Activated CD8-positive, alpha-beta memory T cell treated with anti-CD3 and anti-CD28 coated beads for 1 hour (primary cell): ENCODE data around the gene RLIM.
A peak's percentile ranks its signal among the peaks of the same experiment; 100 is the strongest.

Source experiments
- DNase-seq, 2 donors: peaks; one replicate each; pipeline ENCODE4 v3.0.0-alpha.2; 2020; ENCODE audit warnings: low read depth in 1 of 2; ENCODE audit errors: extremely low read depth in 1 of 2

The RLIM gene

GRCh38 chrX:74536832-74537371 lies 77.5 kb downstream of the RLIM start:
- no peak for DNase-seq

GRCh38 chrX:74536152-74536831 lies 78.1 kb downstream of the RLIM start:
- DNase-seq, result peak in 1 of 2 donors; percentile 1

GRCh38 chrX:74535408-74536151 lies 78.8 kb downstream of the RLIM start:
- peak in 1 of 2 donors; percentile 8 for DNase-seq
